ENCODE measurements around the gene IQGAP2.
"Not testable (repeated sequence)": the region's sequence is repeated elsewhere in the genome, so short reads cannot be mapped to it uniquely, and the experiment has no call there.

Gene IQGAP2

GRCh38 chr5:76402886-76403765, at the start of gene IQGAP2:
Gene IQGAP2 (plus strand): TSS chr5:76403285. CDS start chr5:76403546, 261 bp downstream.
- Mint-ChIP-seq H3K4me3 (peak within 1 kb of the TSS; percentile 95), H3K27me3 (no peaks in the 10 kb centered on the region), H3K9me3 (no peaks in the 10 kb centered on the region), H3K4me1 (ENCODE audit: low read depth) (peaks cover 60% of the 10 kb centered on the region), H3K36me3 (ENCODE audit: low read depth) (peaks cover 24% of the 10 kb centered on the region), H3K27ac (peak within 1 kb of the TSS; percentile 97)
- DNase-seq: peak; percentile 91

- Mint-ChIP-seq H3K36me3 (ENCODE audit: low read depth) (no peaks in the 10 kb centered on the region), H3K4me3 (no peak overlapping the region), H3K9me3 (no peaks in the 10 kb centered on the region), H3K4me1 (ENCODE audit: low read depth) (no peaks in the 10 kb centered on the region), H3K27me3 (no peaks in the 10 kb centered on the region), H3K27ac (no peak overlapping the region)
- no peak for DNase-seq
These were observed 46.2 kb upstream of the IQGAP2 start for GRCh38 chr5:76356887-76357286.

- Mint-ChIP-seq H3K4me1 (ENCODE audit: low read depth) (peaks cover 20% of the 10 kb centered on the region), H3K4me3 (no peak overlapping the region), H3K27ac (no peak overlapping the region), H3K27me3 (no peaks in the 10 kb centered on the region), H3K9me3 (no peaks in the 10 kb centered on the region), H3K36me3 (ENCODE audit: low read depth) (no peaks in the 10 kb centered on the region)
- DNase-seq: no peak
These were observed 39.5 kb upstream of the IQGAP2 start for GRCh38 chr5:76363352-76364225.

- peaks cover 3% of the 10 kb centered on the region for H3K9me3 Mint-ChIP-seq
- peaks cover 26% of the 10 kb centered on the region for H3K4me1 Mint-ChIP-seq (ENCODE audit: low read depth)
- H3K36me3 Mint-ChIP-seq (ENCODE audit: low read depth): no peaks in the 10 kb centered on the region
- H3K4me3 Mint-ChIP-seq: no peak overlapping the region
- no peaks in the 10 kb centered on the region for H3K27me3 Mint-ChIP-seq
- H3K27ac Mint-ChIP-seq: no peak overlapping the region
- no peak for DNase-seq
These were observed 38.9 kb upstream of the IQGAP2 start for GRCh38 chr5:76364226-76364589.

GRCh38 chr5:76365561-76365960, 37.5 kb upstream of the IQGAP2 start:
- Mint-ChIP-seq H3K36me3 (ENCODE audit: low read depth) (no peaks in the 10 kb centered on the region), H3K4me3 (no peak overlapping the region), H3K27me3 (no peaks in the 10 kb centered on the region), H3K4me1 (ENCODE audit: low read depth) (peaks cover 28% of the 10 kb centered on the region), H3K9me3 (peaks cover 3% of the 10 kb centered on the region), H3K27ac (no peak overlapping the region)
- DNase-seq: no peak

- H3K4me3 Mint-ChIP-seq: no peak overlapping the region
- H3K36me3 Mint-ChIP-seq (ENCODE audit: low read depth): no peaks in the 10 kb centered on the region
- no peaks in the 10 kb centered on the region for H3K27me3 Mint-ChIP-seq
- H3K4me1 Mint-ChIP-seq (ENCODE audit: low read depth): peaks cover 28% of the 10 kb centered on the region
- H3K27ac Mint-ChIP-seq: no peak overlapping the region
- no peak for DNase-seq
- peaks cover 3% of the 10 kb centered on the region for H3K9me3 Mint-ChIP-seq
These were observed 36.5 kb upstream of the IQGAP2 start for GRCh38 chr5:76366596-76366995.

GRCh38 chr5:76367623-76368371, 35.3 kb upstream of the IQGAP2 start:
- DNase-seq: peak; percentile 42
- H3K4me1 Mint-ChIP-seq (ENCODE audit: low read depth): peaks cover 30% of the 10 kb centered on the region
- no peaks in the 10 kb centered on the region for H3K36me3 Mint-ChIP-seq (ENCODE audit: low read depth)
- H3K27me3 Mint-ChIP-seq: no peaks in the 10 kb centered on the region
- peaks cover 3% of the 10 kb centered on the region for H3K9me3 Mint-ChIP-seq
- no peak overlapping the region for H3K4me3 Mint-ChIP-seq
- H3K27ac Mint-ChIP-seq: peak overlapping the region; percentile 88

GRCh38 chr5:76368941-76369340, 34.1 kb upstream of the IQGAP2 start:
- no peak overlapping the region for H3K4me3 Mint-ChIP-seq
- H3K9me3 Mint-ChIP-seq: peaks cover 3% of the 10 kb centered on the region
- peaks cover 30% of the 10 kb centered on the region for H3K4me1 Mint-ChIP-seq (ENCODE audit: low read depth)
- H3K36me3 Mint-ChIP-seq (ENCODE audit: low read depth): no peaks in the 10 kb centered on the region
- H3K27me3 Mint-ChIP-seq: no peaks in the 10 kb centered on the region
- H3K27ac Mint-ChIP-seq: peak overlapping the region; percentile 44
- DNase-seq: no peak

- H3K27ac Mint-ChIP-seq: not testable (repeated sequence)
These were observed 33.4 kb upstream of the IQGAP2 start for GRCh38 chr5:76369668-76370067.

GRCh38 chr5:76371960-76372322, 31.1 kb upstream of the IQGAP2 start:
- H3K9me3 Mint-ChIP-seq: peaks cover 3% of the 10 kb centered on the region
- H3K4me1 Mint-ChIP-seq (ENCODE audit: low read depth): peaks cover 31% of the 10 kb centered on the region

More at GRCh38 chr5:76369668-76370067, 33.4 kb upstream of the IQGAP2 start:
- not testable (repeated sequence) for H3K4me3 Mint-ChIP-seq; H3K9me3 Mint-ChIP-seq; H3K27me3 Mint-ChIP-seq; H3K36me3 Mint-ChIP-seq (ENCODE audit: low read depth); DNase-seq
- peaks cover 27% of the 10 kb centered on the region for H3K4me1 Mint-ChIP-seq (ENCODE audit: low read depth)

GRCh38 chr5:76372323-76373054, 30.6 kb upstream of the IQGAP2 start:
- peaks cover 26% of the 10 kb centered on the region for H3K4me1 Mint-ChIP-seq (ENCODE audit: low read depth)
- peaks cover 3% of the 10 kb centered on the region for H3K9me3 Mint-ChIP-seq
- no peaks in the 10 kb centered on the region for H3K36me3 Mint-ChIP-seq (ENCODE audit: low read depth)
- no peak overlapping the region for H3K4me3 Mint-ChIP-seq
- no peak overlapping the region for H3K27ac Mint-ChIP-seq
- DNase-seq: no peak
- no peaks in the 10 kb centered on the region for H3K27me3 Mint-ChIP-seq

More at GRCh38 chr5:76371960-76372322, 31.1 kb upstream of the IQGAP2 start:
- Mint-ChIP-seq H3K27ac (no peak overlapping the region), H3K4me3 (no peak overlapping the region), H3K36me3 (ENCODE audit: low read depth) (no peaks in the 10 kb centered on the region), H3K27me3 (no peaks in the 10 kb centered on the region)
- DNase-seq: no peak

- H3K27ac Mint-ChIP-seq: no peak overlapping the region
- H3K27me3 Mint-ChIP-seq: no peaks in the 10 kb centered on the region
- no peaks in the 10 kb centered on the region for H3K9me3 Mint-ChIP-seq
- no peak for DNase-seq
- H3K4me3 Mint-ChIP-seq: no peak overlapping the region
- no peaks in the 10 kb centered on the region for H3K36me3 Mint-ChIP-seq (ENCODE audit: low read depth)
- peaks cover 25% of the 10 kb centered on the region for H3K4me1 Mint-ChIP-seq (ENCODE audit: low read depth)
These were observed 26.8 kb upstream of the IQGAP2 start for GRCh38 chr5:76376148-76376865.

GRCh38 chr5:76376866-76377230, 26.2 kb upstream of the IQGAP2 start:
- H3K4me3 Mint-ChIP-seq: no peak overlapping the region
- H3K27me3 Mint-ChIP-seq: no peaks in the 10 kb centered on the region
- no peaks in the 10 kb centered on the region for H3K36me3 Mint-ChIP-seq (ENCODE audit: low read depth)
- no peak for DNase-seq
- peaks cover 25% of the 10 kb centered on the region for H3K4me1 Mint-ChIP-seq (ENCODE audit: low read depth)
- H3K9me3 Mint-ChIP-seq: no peaks in the 10 kb centered on the region
- no peak overlapping the region for H3K27ac Mint-ChIP-seq

Measured in activated T-cell treated with anti-CD3 and anti-CD28 coated beads, Interleukin-2, amount 50 U/mL, for 24 hours (primary cell).